Fibroblast of peridontal ligament (primary cell): ENCODE measurements around the gene AJAP1.

Source experiments
- DNase-seq: peaks from one replicate; pipeline ENCODE4 v3.0.0-alpha.2; 2010; ENCODE audit errors: extremely low read depth

Gene AJAP1

DNA sequence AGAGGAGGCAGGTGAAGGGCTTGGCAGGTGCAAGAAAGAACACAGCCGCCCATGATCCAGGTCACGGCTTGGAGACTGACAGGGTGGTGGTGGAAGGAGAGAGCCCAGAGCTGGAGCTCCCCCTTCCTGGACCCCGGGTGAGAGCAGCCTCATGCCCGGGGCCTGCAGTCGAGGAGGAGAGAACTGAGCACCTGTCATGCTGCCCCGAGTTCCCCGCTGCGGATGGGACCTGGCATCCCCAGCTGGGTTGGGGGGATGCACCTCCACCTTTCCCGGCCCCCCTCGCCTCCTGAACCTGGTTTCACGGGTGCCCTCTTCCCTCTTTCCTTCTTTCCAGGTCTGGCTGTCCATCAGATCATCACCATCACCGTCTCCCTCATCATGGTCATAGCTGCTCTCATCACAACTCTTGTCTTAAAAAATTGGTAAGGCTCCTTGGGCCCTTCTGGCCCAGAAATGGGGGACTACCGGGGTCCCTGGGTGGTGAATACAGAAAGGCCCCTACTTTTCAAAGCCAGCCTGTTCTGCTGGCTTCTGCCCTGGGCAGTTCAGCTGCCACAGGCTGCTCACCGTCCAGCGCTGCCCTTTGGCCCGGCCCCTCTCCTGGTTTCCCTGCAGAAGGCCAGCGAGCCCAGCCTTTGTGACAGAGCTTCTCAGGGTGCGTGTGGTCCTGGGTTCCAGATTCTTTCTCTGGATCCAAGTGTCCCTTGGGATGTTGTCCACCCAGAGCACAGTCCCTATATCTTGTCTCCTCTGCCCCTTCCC is 115.3 kb downstream of the AJAP1 start:
- no peak for DNase-seq

GRCh38 chr1:4770713-4771112 is 116.3 kb downstream of the AJAP1 start:
- no peak for DNase-seq

DNA sequence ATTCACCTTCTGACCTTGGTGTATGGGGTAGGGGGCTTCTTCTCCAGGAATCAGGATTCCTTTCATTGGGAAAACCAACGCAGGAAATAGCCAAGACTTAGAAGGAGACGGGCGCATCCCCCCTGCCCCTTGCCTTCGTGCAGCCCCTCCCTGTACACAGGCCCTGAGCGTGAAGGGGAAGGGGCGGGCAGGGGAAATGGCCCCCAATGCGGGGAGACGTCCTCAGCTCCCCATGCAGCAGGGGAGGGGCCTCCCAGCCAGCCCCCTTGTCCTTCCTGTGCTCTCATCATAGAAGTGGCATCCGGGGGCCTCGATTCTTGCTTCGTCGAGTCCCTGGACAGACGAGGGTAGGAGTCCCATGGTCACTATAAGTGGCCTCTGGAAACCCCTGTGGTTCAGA is 116.9 kb downstream of the AJAP1 start:
- DNase-seq = no peak

- no peak for DNase-seq
Measured at GRCh38 chr1:4771721-4772120, 117.3 kb downstream of the AJAP1 start.

DNA sequence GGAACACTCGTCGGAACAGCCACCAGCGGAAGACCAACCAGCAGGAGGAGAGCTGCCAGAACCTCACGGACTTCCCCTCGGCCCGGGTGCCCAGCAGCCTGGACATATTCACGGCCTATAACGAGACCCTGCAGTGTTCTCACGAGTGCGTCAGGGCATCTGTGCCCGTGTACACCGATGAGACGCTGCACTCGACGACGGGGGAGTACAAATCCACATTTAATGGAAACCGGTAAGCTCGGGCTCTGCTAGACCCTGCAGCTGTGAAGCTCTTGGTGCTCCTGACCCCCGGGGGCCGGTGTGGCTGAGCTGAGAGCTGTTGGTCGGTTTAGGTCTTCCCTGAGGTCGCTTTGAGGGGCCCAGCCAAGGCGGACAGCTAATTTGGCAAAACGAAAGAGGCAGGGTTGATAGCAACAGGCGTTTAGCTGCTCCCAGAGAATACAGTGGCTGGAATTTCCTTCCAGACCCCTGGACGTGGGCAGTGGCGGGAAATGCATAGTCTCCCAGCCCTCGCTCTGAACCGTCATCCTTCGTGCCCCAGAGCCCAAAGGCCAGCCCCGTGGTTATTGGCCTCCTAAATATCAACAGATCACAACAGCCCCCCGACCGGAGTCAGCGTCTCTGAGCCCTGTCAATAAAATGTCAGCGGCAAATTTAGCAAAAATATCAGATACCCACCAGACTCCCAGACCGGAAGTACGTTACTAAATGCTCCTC is 118.0 kb downstream of the AJAP1 start:
- no peak for DNase-seq

- no peak for DNase-seq
Measured at GRCh38 chr1:4773226-4773625, 118.8 kb downstream of the AJAP1 start.

GRCh38 chr1:4775506-4775905 is 121.1 kb downstream of the AJAP1 start:
- no peak for DNase-seq

DNA sequence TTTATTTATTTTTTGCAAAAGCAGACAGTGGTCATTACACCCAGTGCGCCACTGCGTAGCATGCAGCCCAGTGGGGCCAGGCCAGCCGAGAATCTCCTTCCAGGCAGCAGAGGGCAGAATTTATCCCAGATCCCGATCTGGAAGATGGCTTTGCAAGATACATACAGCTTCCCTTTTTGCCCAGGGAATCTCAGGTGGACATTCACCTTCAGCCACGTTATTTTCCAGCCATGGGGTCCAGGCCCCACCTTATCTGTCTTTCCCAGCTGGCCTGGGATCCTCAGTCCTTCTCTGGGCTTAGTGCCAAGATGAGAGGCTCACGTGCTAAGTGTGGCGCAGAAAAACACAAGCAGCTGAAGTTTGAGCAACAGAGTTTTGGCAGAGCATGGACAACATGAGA is 123.6 kb downstream of the AJAP1 start:
- DNase-seq = no peak

DNA sequence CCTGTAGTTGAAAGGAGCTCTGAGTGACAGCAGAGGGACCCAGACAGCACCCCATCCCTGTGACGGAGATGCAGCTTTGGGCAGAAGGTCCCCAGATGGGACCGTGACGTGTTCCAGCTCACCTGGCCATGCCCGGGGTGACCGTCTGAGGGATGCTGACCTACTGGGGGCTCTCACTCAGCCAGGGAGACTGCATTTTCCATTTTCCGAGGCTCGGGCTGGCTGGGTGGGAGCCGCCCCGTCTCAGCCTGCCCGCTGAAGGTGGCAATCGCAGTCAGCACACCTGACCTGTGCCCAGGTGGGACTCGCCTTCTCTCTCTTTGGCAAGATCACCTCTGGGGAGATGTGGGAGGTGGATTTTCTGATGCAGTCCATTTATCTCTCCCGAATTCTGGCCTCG is 127.2 kb downstream of the AJAP1 start:
- no peak for DNase-seq

DNA sequence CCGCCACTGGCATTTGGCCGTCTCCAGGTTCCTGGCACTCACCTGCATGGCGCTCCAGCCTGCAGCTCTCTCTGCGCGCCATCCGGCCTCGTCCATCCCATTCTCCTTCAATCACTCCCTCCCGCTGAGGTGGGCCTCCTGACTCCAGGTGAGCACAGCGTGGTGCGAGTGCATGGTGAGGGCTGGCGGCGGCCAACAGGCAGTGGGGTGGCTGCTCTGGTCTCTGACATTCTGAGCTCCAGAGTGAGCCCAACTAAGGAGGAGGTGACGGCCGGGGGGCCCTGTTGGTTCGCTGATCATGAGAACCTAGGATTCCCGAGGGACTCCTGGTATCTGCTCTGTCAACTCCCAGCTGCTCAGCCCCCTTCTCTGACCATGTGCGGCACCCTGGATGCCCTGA is 130.4 kb downstream of the AJAP1 start:
- no peak for DNase-seq

DNA sequence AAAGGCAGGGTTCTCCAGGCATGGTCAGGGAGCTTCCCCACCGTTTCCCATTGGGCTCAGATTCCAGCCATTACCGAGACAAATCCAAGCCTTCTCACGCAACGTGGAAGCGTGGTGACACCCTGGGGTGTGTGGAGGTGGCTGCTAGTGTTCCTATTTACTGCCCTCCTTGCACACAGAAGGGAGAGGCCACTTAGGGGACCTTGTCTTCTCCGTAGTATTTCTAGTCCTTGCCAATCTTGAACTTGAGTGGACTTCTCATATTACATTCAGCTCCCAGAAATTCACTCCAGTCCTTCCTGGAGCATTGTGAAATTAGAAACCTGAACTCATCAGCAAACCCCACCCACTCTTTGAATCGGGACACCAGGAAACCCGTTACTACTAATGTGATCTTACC is 131.6 kb downstream of the AJAP1 start:
- DNase-seq = no peak

DNA sequence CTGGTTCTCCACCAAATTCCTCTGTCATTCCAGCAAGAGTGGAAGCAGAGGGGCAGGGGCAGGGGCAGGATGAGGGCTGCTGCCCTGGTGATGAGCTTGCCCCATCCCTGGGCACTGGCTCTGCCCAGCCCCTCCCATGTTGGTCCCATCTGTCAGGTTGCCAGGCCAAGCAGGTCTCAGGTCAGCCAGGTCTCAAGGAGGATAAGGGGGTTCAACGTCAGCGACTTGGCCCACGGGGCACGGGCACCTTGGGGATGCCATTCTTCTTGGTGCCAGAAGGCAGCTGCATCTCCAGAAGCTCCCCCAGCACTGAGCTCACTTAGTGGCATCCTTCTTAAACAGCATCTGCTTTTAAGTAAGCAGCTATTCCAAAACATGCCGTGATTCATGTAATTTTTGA is 133.1 kb downstream of the AJAP1 start:
- DNase-seq = no peak

GRCh38 chr1:4792565-4792964 is 138.2 kb downstream of the AJAP1 start:
- DNase-seq = no peak

- no peak for DNase-seq
Measured at GRCh38 chr1:4794020-4794780, 139.8 kb downstream of the AJAP1 start.

- DNase-seq = no peak
Measured at GRCh38 chr1:4796161-4797015, 142.0 kb downstream of the AJAP1 start.

GRCh38 chr1:4797016-4797410 is 142.6 kb downstream of the AJAP1 start:
- no peak for DNase-seq

GRCh38 chr1:4797429-4797828 is 143.0 kb downstream of the AJAP1 start:
- no peak for DNase-seq

- DNase-seq = no peak
Measured at GRCh38 chr1:4801192-4801924, 146.9 kb downstream of the AJAP1 start.

- DNase-seq = no peak
Measured at GRCh38 chr1:4802024-4802423, 147.6 kb downstream of the AJAP1 start.

DNA sequence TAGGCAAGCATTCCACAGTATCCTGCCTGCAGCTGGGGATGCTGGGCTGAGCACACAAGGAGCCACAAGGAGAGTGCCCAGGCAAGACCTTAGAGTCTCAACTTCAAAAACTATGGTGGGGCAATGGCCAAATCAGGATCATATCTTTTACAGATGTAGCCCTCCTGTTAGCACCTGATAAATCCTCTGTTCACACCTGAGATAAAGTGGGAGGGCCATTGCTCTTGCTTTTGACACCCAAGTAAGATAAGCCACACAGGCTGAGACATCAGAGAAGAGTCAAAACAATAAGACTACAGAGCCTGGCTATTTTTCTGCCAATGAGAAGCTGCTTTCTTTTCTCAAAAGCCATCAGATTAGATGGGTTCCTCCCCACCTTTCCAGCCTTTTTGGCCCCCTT is 148.9 kb downstream of the AJAP1 start:
- DNase-seq = no peak

GRCh38 chr1:4805987-4806386 is 151.6 kb downstream of the AJAP1 start:
- no peak for DNase-seq
